Measurements from ENCODE around the gene PPM1H. TPM values are rescaled to one million over a fixed set of nuclear protein-coding genes. Genes with fewer than 3 reads are reported as not detected.

PPM1H gene
- total and polyA plus RNA-seq, 10 of the 15 experiments (the other 5 are each of a cell fraction or from before 2014, with no cell fraction given) = 0.11 to 0.83 (median 0.49) TPM

GRCh38 chr12:62898526-62898925, 36.4 kb downstream of the PPM1H start:
- Histone ChIP-seq H3K4me3 (no peak overlapping the region), H3K9me3 (replicated peaks; ENCODE audit: control insufficient read depth, insufficient read depth, low read length) (no peaks in the 10 kb centered on the region), H3K9ac (ENCODE audit: control insufficient read depth, insufficient read depth, low read length) (no peak overlapping the region), H3K79me2 (ENCODE audit: control insufficient read depth, insufficient read depth, low read length) (no peaks in the 10 kb centered on the region), H2AFZ (ENCODE audit: control insufficient read depth, low read depth, low read length) (no peak overlapping the region), H3K27ac (ENCODE audit: control insufficient read depth, insufficient read depth) (no peak overlapping the region), H3K36me3 (ENCODE audit: control insufficient read depth in 2 of 2, insufficient read depth in 2 of 2, low read length in 1 of 2) (no peaks in the 10 kb centered on the region), H4K20me1 (ENCODE audit: control insufficient read depth, insufficient read depth) (no peaks in the 10 kb centered on the region), H3K4me1 (ENCODE audit: control insufficient read depth, insufficient read depth, low read length) (no peaks in the 10 kb centered on the region), H3K27me3 (replicated peaks in 1 of 2; ENCODE audit: control insufficient read depth in 2 of 2, insufficient read depth in 2 of 2, low read length in 1 of 2) (no peaks in the 10 kb centered on the region), H3K4me2 (ENCODE audit: control insufficient read depth, insufficient read depth) (no peak overlapping the region)
- TF ChIP-seq, protein P1, sequence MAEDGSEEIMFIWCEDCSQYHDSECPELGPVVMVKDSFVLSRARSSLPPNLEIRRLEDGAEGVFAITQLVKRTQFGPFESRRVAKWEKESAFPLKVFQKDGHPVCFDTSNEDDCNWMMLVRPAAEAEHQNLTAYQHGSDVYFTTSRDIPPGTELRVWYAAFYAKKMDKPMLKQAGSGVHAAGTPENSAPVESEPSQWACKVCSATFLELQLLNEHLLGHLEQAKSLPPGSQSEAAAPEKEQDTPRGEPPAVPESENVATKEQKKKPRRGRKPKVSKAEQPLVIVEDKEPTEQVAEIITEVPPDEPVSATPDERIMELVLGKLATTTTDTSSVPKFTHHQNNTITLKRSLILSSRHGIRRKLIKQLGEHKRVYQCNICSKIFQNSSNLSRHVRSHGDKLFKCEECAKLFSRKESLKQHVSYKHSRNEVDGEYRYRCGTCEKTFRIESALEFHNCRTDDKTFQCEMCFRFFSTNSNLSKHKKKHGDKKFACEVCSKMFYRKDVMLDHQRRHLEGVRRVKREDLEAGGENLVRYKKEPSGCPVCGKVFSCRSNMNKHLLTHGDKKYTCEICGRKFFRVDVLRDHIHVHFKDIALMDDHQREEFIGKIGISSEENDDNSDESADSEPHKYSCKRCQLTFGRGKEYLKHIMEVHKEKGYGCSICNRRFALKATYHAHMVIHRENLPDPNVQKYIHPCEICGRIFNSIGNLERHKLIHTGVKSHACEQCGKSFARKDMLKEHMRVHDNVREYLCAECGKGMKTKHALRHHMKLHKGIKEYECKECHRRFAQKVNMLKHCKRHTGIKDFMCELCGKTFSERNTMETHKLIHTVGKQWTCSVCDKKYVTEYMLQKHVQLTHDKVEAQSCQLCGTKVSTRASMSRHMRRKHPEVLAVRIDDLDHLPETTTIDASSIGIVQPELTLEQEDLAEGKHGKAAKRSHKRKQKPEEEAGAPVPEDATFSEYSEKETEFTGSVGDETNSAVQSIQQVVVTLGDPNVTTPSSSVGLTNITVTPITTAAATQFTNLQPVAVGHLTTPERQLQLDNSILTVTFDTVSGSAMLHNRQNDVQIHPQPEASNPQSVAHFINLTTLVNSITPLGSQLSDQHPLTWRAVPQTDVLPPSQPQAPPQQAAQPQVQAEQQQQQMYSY (CRISPR knock-in tag; IDR thresholded peaks at IDR 0.05) = no peak
- TF ChIP-seq ZNF24 (IDR thresholded peaks at IDR 0.05) (no peak), ELK1 (IDR thresholded peaks at IDR 0.05; ENCODE audit: low read depth, low read length) (no peak), JUND (IDR thresholded peaks at IDR 0.05; ENCODE audit: low read depth, low read length) (no peak), ZZZ3 (IDR thresholded peaks at IDR 0.05; ENCODE audit: control insufficient read depth, insufficient read length, low read depth) (no peak), SMAD5 (IDR thresholded peaks at IDR 0.05; ENCODE audit: low read depth) (no peak), MYC (IDR thresholded peaks at IDR 0.05; ENCODE audit: insufficient read depth, insufficient read length, insufficient replicate concordance, low read length, severe bottlenecking) (no peak), NBN (IDR thresholded peaks at IDR 0.05) (no peak), CBX3 (IDR thresholded peaks at IDR 0.05; ENCODE audit: borderline replicate concordance, low read depth) (no peak), ZNF217 (IDR thresholded peaks at IDR 0.05) (no peak), POLR2AphosphoS5 (IDR thresholded peaks at IDR 0.05; ENCODE audit: low read length) (no peak)
- TF ChIP-seq, protein P2, sequence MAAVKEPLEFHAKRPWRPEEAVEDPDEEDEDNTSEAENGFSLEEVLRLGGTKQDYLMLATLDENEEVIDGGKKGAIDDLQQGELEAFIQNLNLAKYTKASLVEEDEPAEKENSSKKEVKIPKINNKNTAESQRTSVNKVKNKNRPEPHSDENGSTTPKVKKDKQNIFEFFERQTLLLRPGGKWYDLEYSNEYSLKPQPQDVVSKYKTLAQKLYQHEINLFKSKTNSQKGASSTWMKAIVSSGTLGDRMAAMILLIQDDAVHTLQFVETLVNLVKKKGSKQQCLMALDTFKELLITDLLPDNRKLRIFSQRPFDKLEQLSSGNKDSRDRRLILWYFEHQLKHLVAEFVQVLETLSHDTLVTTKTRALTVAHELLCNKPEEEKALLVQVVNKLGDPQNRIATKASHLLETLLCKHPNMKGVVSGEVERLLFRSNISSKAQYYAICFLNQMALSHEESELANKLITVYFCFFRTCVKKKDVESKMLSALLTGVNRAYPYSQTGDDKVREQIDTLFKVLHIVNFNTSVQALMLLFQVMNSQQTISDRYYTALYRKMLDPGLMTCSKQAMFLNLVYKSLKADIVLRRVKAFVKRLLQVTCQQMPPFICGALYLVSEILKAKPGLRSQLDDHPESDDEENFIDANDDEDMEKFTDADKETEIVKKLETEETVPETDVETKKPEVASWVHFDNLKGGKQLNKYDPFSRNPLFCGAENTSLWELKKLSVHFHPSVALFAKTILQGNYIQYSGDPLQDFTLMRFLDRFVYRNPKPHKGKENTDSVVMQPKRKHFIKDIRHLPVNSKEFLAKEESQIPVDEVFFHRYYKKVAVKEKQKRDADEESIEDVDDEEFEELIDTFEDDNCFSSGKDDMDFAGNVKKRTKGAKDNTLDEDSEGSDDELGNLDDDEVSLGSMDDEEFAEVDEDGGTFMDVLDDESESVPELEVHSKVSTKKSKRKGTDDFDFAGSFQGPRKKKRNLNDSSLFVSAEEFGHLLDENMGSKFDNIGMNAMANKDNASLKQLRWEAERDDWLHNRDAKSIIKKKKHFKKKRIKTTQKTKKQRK (IDR thresholded peaks at IDR 0.05; ENCODE audit: low read depth, low read length) = no peak
- TF ChIP-seq, protein P3, sequence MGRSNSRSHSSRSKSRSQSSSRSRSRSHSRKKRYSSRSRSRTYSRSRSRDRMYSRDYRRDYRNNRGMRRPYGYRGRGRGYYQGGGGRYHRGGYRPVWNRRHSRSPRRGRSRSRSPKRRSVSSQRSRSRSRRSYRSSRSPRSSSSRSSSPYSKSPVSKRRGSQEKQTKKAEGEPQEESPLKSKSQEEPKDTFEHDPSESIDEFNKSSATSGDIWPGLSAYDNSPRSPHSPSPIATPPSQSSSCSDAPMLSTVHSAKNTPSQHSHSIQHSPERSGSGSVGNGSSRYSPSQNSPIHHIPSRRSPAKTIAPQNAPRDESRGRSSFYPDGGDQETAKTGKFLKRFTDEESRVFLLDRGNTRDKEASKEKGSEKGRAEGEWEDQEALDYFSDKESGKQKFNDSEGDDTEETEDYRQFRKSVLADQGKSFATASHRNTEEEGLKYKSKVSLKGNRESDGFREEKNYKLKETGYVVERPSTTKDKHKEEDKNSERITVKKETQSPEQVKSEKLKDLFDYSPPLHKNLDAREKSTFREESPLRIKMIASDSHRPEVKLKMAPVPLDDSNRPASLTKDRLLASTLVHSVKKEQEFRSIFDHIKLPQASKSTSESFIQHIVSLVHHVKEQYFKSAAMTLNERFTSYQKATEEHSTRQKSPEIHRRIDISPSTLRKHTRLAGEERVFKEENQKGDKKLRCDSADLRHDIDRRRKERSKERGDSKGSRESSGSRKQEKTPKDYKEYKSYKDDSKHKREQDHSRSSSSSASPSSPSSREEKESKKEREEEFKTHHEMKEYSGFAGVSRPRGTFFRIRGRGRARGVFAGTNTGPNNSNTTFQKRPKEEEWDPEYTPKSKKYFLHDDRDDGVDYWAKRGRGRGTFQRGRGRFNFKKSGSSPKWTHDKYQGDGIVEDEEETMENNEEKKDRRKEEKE (IDR thresholded peaks at IDR 0.05) = no peak
- BruUV-seq (replicated peaks) = no TSS peak
- in situ Hi-C loops (cut with MboI) = no loop called here
- DNase-seq (ENCODE audit: low read depth, low spot score) = no peak
- 38% methylated on average over 2 of the region's 2 CpGs for WGBS (ENCODE audit: insufficient coverage, insufficient replicate concordance, low lambda C conversion rate, missing lambda C conversion rate)
- SMC1A ChIA-PET (ENCODE audit: uncharacterized antibody, unreplicated experiment) = no interaction called here
- intact Hi-C loops (cut with micrococcal nuclease; ENCODE audit: unreplicated experiment) = no loop called here
- RAD21 ChIA-PET (ENCODE audit: unreplicated experiment) = no interaction called here
- no peak for ATAC-seq
- CTCF ChIA-PET = no interaction called here
- no peak for FAIRE-seq
- POLR2A ChIA-PET = no interaction called here

Data from GM12878 (cell line).